ENCODE results near the gene MAFF. TPM values are rescaled to one million over a fixed set of nuclear protein-coding genes. Genes with fewer than 3 reads are reported as not detected.

Gene MAFF
- 51.8 and 127 TPM in 2 replicates for total RNA-seq

DNA sequence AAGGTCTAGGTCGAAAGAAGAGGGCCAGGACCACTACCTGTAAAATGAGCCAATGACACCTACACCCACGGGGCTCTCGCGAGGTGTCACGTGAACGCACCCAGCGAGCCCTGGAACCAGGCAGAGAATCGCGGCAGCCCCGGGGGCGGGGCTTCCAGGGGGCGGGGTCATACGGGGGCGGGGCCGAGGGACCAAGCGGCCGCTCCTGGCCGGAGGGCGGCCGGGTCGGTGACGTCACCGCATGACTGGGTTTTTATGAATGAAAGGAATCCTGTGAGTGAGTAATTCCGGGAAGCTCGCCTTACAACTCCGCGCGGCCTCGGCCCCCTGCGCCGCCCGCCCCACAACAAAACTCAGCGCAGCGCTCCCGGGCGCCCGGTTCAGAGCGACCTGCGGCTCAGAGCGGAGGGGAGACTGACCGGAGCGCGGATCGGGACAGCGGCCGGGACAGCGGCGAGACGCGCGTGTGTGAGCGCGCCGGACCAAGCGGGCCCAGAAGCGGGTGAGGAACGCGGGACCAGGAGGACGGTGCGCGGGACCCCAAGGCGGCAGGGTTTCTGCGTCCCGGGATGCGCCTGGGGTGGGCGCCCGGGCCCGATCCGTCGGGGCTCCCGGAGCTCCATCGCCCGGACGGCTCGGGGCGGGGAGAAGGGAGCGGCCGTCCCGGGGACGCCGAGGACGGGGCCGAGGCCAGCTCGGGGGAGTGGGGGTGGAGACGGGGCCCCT is at the start of gene MAFF:
Gene MAFF, plus strand, starts transcription at position 284 of the 726 bp plus-strand sequence. CDS start 11,860 bp downstream, outside the sequence.

DNA sequence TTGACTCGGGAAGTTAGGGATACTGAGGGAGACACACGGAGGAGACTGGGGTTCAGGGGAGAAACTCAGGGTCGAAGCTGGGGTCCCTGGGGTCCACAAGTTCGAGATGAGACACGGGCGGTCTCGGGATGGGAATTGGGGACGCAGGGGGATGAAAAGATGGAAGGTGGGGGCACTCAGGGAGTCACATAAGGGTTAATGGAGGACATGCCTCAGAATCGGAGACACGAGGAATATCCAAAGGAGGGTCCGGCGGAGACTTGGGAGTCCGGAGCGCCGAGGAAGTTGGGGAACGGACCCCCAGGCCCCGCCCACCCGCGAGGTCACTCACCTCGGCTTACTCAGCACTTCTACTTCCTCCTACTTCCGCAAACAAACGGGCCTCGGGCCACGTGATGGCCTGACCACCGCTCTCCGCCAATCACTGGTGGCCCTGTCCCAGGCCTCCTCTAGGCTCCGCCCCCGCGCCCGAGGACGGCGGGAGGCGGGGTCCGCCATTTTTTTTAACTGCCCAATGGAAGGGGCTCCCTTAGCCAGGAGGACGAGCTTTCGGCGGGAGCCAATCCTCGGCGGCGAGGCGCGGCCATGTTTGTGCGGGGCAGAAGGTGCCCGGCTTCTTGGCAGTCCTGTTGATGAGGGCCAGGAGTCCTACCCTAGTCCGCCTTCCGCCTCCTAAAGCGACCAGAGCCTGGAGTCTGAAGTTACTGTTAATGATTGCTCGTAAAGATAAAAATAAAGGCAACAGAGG is 20.2 kb upstream of the MAFF start, which contains the start of gene PLA2G6:
Gene PLA2G6, minus strand, starts transcription at position 378 of the 748 bp plus-strand sequence. CDS start 12,404 bp downstream, outside the sequence.

Other genes with a start within 250 kb of the MAFF start
- gene C22orf23, start 248.4 kb upstream of the MAFF start, total RNA-seq: 0.16 TPM in 1 of 2 replicates, not detected in the other
- gene POLR2F, start 248.3 kb upstream of the MAFF start, total RNA-seq: 45.0 and 75.7 TPM in 2 replicates
- not detected in 2 replicates for gene SOX10, start 217.4 kb upstream of the MAFF start, total RNA-seq
- 8.3 and 23.7 TPM in 2 replicates for gene PICK1, start 144.6 kb upstream of the MAFF start, total RNA-seq
- 0.16 TPM in 1 of 2 replicates, not detected in the other for gene SLC16A8, start 117.8 kb upstream of the MAFF start, total RNA-seq
- gene BAIAP2L2, start 91.3 kb upstream of the MAFF start, total RNA-seq: 0.16 and 0.19 TPM in 2 replicates
- 3.2 and 8.3 TPM in 2 replicates for gene PLA2G6, start 20.2 kb upstream of the MAFF start, total RNA-seq
- gene TMEM184B, start 71.0 kb downstream of the MAFF start, total RNA-seq: 16.7 and 43.5 TPM in 2 replicates
- gene CSNK1E, start 115.4 kb downstream of the MAFF start, total RNA-seq: 95.7 and 147 TPM in 2 replicates